ENCODE data around the gene DCLK1. TPM values are rescaled to one million over a fixed set of nuclear protein-coding genes. Genes with fewer than 3 reads are reported as not detected.

DCLK1 gene
- total and polyA plus RNA-seq, 10 of the 15 experiments (the other 5 are each of a cell fraction or from before 2014, with no cell fraction given): not detected

DNA sequence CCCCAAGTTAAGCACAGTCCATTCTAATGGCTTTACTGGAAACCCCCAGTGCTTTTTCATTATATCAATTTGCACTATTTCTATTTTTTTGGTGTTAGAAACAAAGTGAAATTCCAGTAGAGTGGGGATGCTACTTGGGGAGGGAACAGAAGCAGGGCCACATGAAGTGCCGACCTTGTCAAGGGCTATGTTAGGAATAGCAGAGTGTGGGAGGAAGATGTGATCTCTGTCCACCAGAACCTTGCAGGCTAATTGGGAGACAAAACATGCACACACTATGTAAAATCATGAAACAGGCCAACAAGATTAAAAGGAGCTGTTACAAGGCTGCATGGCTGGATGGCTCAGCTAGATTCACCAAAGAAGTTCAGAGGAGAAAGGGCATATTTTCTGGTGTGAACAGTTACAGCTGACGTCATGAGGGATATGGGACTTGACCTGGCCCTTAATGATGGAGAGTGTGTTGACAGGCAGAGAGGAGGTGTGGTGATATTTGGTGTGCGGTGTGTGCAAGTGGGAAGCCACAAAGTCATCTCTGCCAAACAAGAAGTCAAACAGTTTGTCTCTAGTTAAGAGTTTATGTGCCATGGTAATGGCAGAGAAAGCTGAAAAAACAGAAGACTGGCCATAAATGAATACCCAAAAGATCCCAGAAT lies 336.3 kb downstream of the DCLK1 start (continued):
- TF ChIP-seq, protein P1, sequence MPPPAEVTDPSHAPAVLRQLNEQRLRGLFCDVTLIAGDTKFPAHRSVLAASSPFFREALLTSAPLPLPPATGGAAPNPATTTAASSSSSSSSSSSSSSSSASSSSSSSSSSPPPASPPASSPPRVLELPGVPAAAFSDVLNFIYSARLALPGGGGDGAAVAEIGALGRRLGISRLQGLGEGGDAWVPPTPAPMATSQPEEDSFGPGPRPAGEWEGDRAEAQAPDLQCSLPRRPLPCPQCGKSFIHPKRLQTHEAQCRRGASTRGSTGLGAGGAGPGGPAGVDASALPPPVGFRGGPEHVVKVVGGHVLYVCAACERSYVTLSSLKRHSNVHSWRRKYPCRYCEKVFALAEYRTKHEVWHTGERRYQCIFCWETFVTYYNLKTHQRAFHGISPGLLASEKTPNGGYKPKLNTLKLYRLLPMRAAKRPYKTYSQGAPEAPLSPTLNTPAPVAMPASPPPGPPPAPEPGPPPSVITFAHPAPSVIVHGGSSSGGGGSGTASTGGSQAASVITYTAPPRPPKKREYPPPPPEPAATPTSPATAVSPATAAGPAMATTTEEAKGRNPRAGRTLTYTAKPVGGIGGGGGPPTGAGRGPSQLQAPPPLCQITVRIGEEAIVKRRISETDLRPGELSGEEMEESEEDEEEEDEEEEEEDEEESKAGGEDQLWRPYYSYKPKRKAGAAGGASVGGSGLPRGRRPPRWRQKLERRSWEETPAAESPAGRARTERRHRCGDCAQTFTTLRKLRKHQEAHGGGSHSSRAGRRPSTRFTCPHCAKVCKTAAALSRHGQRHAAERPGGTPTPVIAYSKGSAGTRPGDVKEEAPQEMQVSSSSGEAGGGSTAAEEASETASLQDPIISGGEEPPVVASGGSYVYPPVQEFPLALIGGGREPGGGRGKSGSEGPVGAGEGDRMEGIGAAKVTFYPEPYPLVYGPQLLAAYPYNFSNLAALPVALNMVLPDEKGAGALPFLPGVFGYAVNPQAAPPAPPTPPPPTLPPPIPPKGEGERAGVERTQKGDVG (CRISPR knock-in tag; IDR thresholded peaks at IDR 0.05): no peak

DNA sequence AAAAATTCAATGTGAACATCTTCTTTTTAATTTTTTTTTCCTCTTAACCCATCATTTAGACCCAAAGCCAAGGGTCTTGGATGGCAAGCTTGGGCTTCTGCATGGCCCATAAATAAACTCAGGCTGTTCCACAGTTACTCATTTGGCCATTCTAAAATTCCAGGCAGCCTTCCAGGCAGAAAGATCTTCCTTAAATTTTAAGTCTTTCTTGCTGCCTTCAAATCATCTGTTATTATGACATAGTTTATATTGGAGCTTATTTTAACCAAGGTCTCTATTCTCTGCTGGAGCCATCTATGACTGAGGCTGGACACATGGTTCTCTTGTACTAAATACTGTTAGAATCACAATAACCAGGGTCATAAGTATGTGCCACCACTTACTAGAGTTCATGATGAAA lies 337.4 kb downstream of the DCLK1 start:
- RAD21 ChIA-PET (ENCODE audit: unreplicated experiment): no interaction called here
- no peak overlapping the region for H2AFZ ChIP-seq (ENCODE audit: control insufficient read depth, low read depth, low read length)
- no peaks in the 10 kb centered on the region for H3K4me1 ChIP-seq (ENCODE audit: control insufficient read depth, insufficient read depth, low read length)
- H3K27ac ChIP-seq (ENCODE audit: control insufficient read depth, insufficient read depth): no peak overlapping the region
- H3K27me3 ChIP-seq (replicated peaks in 1 of 2; ENCODE audit: control insufficient read depth in 2 of 2, insufficient read depth in 2 of 2, low read length in 1 of 2): no peaks in the 10 kb centered on the region
- H3K36me3 ChIP-seq (ENCODE audit: control insufficient read depth in 2 of 2, insufficient read depth in 2 of 2, low read length in 1 of 2): no peaks in the 10 kb centered on the region
- H3K9ac ChIP-seq (ENCODE audit: control insufficient read depth, insufficient read depth, low read length): no peak overlapping the region
- H3K4me3 ChIP-seq: no peak overlapping the region
- POLR2A ChIA-PET: no interaction called here
- no peak overlapping the region for H3K4me2 ChIP-seq (ENCODE audit: control insufficient read depth, insufficient read depth)
- H3K9me3 ChIP-seq (replicated peaks; ENCODE audit: control insufficient read depth, insufficient read depth, low read length): no peaks in the 10 kb centered on the region
- intact Hi-C loops (cut with micrococcal nuclease; ENCODE audit: unreplicated experiment): no loop called here
- H3K79me2 ChIP-seq (ENCODE audit: control insufficient read depth, insufficient read depth, low read length): no peaks in the 10 kb centered on the region
- no peak for TF ChIP-seq GABPA (IDR thresholded peaks at IDR 0.05; ENCODE audit: low read depth)
- no peak for TF ChIP-seq CHD4 (IDR thresholded peaks at IDR 0.05)
- TF ChIP-seq, protein P2, sequence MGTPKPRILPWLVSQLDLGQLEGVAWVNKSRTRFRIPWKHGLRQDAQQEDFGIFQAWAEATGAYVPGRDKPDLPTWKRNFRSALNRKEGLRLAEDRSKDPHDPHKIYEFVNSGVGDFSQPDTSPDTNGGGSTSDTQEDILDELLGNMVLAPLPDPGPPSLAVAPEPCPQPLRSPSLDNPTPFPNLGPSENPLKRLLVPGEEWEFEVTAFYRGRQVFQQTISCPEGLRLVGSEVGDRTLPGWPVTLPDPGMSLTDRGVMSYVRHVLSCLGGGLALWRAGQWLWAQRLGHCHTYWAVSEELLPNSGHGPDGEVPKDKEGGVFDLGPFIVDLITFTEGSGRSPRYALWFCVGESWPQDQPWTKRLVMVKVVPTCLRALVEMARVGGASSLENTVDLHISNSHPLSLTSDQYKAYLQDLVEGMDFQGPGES (IDR thresholded peaks at IDR 0.05): no peak
- no peak for TF ChIP-seq MEF2A (IDR thresholded peaks at IDR 0.05; ENCODE audit: insufficient read depth, low read depth, low read length)
- no peak for TF ChIP-seq EP300 (IDR thresholded peaks at IDR 0.05; ENCODE audit: borderline replicate concordance in 1 of 2, control insufficient read depth in 1 of 2, low read depth in 2 of 2, low read length in 2 of 2)
- TF ChIP-seq SREBF1 (IDR thresholded peaks at IDR 0.05; ENCODE audit: low read length): no peak
- TF ChIP-seq, protein P3, sequence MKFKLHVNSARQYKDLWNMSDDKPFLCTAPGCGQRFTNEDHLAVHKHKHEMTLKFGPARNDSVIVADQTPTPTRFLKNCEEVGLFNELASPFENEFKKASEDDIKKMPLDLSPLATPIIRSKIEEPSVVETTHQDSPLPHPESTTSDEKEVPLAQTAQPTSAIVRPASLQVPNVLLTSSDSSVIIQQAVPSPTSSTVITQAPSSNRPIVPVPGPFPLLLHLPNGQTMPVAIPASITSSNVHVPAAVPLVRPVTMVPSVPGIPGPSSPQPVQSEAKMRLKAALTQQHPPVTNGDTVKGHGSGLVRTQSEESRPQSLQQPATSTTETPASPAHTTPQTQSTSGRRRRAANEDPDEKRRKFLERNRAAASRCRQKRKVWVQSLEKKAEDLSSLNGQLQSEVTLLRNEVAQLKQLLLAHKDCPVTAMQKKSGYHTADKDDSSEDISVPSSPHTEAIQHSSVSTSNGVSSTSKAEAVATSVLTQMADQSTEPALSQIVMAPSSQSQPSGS (IDR thresholded peaks at IDR 0.05; ENCODE audit: low read length): no peak
- TF ChIP-seq NFYA (IDR thresholded peaks at IDR 0.05; ENCODE audit: borderline replicate concordance, low read depth, low read length): no peak
- TF ChIP-seq YBX1 (IDR thresholded peaks at IDR 0.05): no peak
- TF ChIP-seq, protein P4, sequence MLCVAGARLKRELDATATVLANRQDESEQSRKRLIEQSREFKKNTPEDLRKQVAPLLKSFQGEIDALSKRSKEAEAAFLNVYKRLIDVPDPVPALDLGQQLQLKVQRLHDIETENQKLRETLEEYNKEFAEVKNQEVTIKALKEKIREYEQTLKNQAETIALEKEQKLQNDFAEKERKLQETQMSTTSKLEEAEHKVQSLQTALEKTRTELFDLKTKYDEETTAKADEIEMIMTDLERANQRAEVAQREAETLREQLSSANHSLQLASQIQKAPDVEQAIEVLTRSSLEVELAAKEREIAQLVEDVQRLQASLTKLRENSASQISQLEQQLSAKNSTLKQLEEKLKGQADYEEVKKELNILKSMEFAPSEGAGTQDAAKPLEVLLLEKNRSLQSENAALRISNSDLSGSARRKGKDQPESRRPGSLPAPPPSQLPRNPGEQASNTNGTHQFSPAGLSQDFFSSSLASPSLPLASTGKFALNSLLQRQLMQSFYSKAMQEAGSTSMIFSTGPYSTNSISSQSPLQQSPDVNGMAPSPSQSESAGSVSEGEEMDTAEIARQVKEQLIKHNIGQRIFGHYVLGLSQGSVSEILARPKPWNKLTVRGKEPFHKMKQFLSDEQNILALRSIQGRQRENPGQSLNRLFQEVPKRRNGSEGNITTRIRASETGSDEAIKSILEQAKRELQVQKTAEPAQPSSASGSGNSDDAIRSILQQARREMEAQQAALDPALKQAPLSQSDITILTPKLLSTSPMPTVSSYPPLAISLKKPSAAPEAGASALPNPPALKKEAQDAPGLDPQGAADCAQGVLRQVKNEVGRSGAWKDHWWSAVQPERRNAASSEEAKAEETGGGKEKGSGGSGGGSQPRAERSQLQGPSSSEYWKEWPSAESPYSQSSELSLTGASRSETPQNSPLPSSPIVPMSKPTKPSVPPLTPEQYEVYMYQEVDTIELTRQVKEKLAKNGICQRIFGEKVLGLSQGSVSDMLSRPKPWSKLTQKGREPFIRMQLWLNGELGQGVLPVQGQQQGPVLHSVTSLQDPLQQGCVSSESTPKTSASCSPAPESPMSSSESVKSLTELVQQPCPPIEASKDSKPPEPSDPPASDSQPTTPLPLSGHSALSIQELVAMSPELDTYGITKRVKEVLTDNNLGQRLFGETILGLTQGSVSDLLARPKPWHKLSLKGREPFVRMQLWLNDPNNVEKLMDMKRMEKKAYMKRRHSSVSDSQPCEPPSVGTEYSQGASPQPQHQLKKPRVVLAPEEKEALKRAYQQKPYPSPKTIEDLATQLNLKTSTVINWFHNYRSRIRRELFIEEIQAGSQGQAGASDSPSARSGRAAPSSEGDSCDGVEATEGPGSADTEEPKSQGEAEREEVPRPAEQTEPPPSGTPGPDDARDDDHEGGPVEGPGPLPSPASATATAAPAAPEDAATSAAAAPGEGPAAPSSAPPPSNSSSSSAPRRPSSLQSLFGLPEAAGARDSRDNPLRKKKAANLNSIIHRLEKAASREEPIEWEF (IDR thresholded peaks at IDR 0.05; ENCODE audit: insufficient replicate concordance, low read depth, low read length): no peak
- no peak for TF ChIP-seq ESRRA (IDR thresholded peaks at IDR 0.05; ENCODE audit: low read length)
- no peak for ATAC-seq
- BruUV-seq (replicated peaks): no TSS peak
- no peaks in the 10 kb centered on the region for H4K20me1 ChIP-seq (ENCODE audit: control insufficient read depth, insufficient read depth)
- no peak for FAIRE-seq
- SMC1A ChIA-PET (ENCODE audit: uncharacterized antibody, unreplicated experiment): no interaction called here
- CTCF ChIA-PET: no interaction called here
- in situ Hi-C loops (cut with MboI): no loop called here
- no peak for DNase-seq (ENCODE audit: low read depth, low spot score)
